Uterus (tissue), 2 donors: ENCODE results near the gene ORAI2.

ENCODE experiments used
- CTCF ChIP-seq, 4 experiments: fragments of 200-600 bp in 2 of 4; fragments of 450-650 bp in 2 of 4; sonication (generic) in 2 of 4; IDR thresholded peaks; one replicate each; pipeline ENCODE4 v1.5.1; 2016 to 2019; ENCODE audit warnings: antibody characterized with exemption in 4 of 4, mild to moderate bottlenecking in 2 of 4, moderate library complexity in 1 of 4
- POLR2A ChIP-seq, 2 donors: fragments of 450-650 bp; IDR thresholded peaks; one replicate each; pipeline ENCODE4 v1.6.1; 2016; ENCODE audit warnings: antibody characterized with exemption in 2 of 2, mild to moderate bottlenecking in 1 of 2, moderate library complexity in 1 of 2

- TF ChIP-seq CTCF (IDR thresholded peaks at IDR 0.05) (no peak), POLR2A (IDR thresholded peaks at IDR 0.05) (no peak)
Observed at GRCh38 chr7:102389810-102390209, 43.6 kb upstream of the ORAI2 start.
